K562 (cell line): ENCODE results near the gene CARF. TPM values are rescaled to one million over a fixed set of nuclear protein-coding genes. Genes with fewer than 3 reads are reported as not detected.
A peak's percentile ranks its signal among the peaks of the same experiment; 100 is the strongest.

Experiments used
- E2F8 ChIP-seq: fragments of 450-650 bp; IDR thresholded peaks from 2 replicates; pipeline ENCODE4 v1.7.1; 2018; ENCODE audit warnings: mild to moderate bottlenecking, low read depth; ENCODE audit not compliant: partially characterized antibody
- HNRNPLL ChIP-seq: fragments of 200-400 bp; formaldehyde crosslinking; IDR thresholded peaks from 2 replicates; pipeline ENCODE4 v1.6.1; 2017; ENCODE audit warnings: low read length, low read depth, mild to moderate bottlenecking; ENCODE audit not compliant: poor library complexity, severe bottlenecking
- MNT ChIP-seq, 2 experiments: fragments of 450-650 bp; conservative IDR thresholded peaks; 2 replicates each; pipeline ENCODE4 v1.6.1; 2017; ENCODE audit warnings: mild to moderate bottlenecking in 2 of 2, moderate library complexity in 2 of 2
- RBM22 ChIP-seq: fragments of 200-400 bp; formaldehyde crosslinking; IDR thresholded peaks from 2 replicates; pipeline ENCODE4 v1.6.1; 2018; ENCODE audit warnings: low read length, low read depth; ENCODE audit not compliant: poor library complexity, severe bottlenecking
- TBL1XR1 ChIP-seq, 2 experiments: IDR thresholded peaks; 2 replicates each; pipeline ENCODE4 v1.6.1; 2012; ENCODE audit warnings: improper control_type of control experiment in 2 of 2, low read length in 2 of 2, mild to moderate bottlenecking in 1 of 2
- TSC22D4 ChIP-seq: fragments of 450-650 bp; IDR thresholded peaks from 2 replicates; pipeline ENCODE4 v1.6.1; 2016; ENCODE audit warnings: missing genetic modification characterization, missing biosample characterization, control low read depth
- ZBED1 ChIP-seq: IDR thresholded peaks from 2 replicates; pipeline ENCODE4 v1.6.1; 2014
- ZBTB40 ChIP-seq, 2 experiments: fragments of 450-650 bp in 1 of 2; sonication (generic) in 1 of 2; formaldehyde crosslinking in 1 of 2; IDR thresholded peaks; 2 replicates each; pipeline versions ENCODE4 v1.7.1 to v1.9.0; 2016 to 2022; ENCODE audit warnings: inconsistent platforms in 1 of 2, mild to moderate bottlenecking in 1 of 2, missing genetic modification reagents in 1 of 2
- ZNF280A ChIP-seq: fragments of 450-650 bp; IDR thresholded peaks from 2 replicates; pipeline ENCODE4 v1.6.1; 2018; ENCODE audit warnings: mild to moderate bottlenecking, low read depth; ENCODE audit not compliant: partially characterized antibody
- polyA plus RNA-seq, 8 experiments: library from polyadenylated mRNA; depleted of rRNA in 4 of 8; stranded (reverse) in 5 of 8; unstranded in 3 of 8; fragments of >200 nt; fragmentation: Nextera tagmentation in 2 of 8; fragmentation: Illumina TruSeq in 1 of 8; extraction: Ambion mirVana in 2 of 8; extraction: Trizol in 1 of 8; gene quantifications; 2 replicates each; pipeline versions ENCODE4 v1.2.1 to v1.2.3, GENCODE V29; 2011 to 2014; ENCODE audit warnings: inconsistent platforms in 1 of 8, missing spikeins in 1 of 8
- total RNA-seq, 7 experiments: library from RNA; depleted of rRNA in 6 of 7; stranded (reverse); fragments of >200 nt in 6 of 7; fragmentation: Illumina TruSeq in 2 of 7; extraction: Trizol in 2 of 7; gene quantifications; 2 replicates each; pipeline versions ENCODE4 v1.2.1 to v1.2.3, GENCODE V29; 2011 to 2021; ENCODE audit warnings: low replicate concordance in 1 of 7

CARF gene
- total and polyA plus RNA-seq, 9 of the 15 experiments (the other 6 are each of a cell fraction or from before 2014, with no cell fraction given), result 0.31 to 4.2 (median 1.2) TPM

DNA sequence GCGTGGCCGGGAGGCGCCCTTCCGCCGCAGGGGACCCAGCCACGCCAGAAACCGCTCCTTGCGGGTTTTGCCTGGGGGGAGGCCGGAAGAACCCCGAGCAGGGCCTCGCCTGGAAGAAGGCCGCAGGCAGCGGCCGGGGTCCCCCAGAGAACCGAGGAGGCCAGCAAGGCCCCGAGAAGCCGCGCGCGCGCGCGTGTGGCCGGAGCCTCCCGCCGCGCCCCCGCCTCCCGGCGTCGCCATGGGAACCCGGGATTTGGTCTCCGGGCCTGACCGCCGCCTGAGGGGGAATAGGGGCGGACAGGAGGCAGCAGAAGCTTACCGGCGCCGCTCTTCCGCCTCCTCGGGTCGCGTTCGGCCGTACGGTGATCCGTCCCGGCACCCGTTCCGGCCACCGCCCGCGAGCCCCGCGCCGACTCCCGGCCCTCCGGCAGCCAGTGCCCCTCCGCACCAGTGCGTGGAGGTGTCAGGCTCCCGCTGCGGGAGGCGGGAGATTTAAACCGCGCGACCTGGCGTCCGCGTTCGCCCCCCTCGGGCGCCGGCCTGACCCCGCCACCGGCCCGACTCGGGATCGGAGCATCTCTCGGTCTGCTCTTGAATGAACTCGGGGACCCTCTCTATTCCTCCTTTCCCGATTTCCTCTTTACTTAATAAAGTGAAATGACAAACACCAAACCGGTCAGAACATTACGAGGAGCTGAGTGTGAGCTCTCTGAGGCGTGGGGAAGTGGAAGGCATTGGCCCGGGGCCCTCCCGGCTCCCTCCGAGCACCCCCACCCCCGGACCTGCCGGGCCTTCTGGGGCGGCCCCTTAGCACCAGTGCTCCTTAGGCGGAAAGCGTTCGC is 40.6 kb upstream of the CARF start, which contains the start of gene ICA1L (continued):
- peak; percentile 26 for TF ChIP-seq E2F8
- peak; percentile 71 for TF ChIP-seq RBM22
- no peak for TF ChIP-seq ZBED1
- peak; percentile 27; the same call in 1 of the 2 replicates for TF ChIP-seq ZBTB40 (IDR thresholded peaks at IDR 0.05)
- no peak for TF ChIP-seq ZBTB40 (CRISPR knock-in tag; IDR thresholded peaks at IDR 0.05)
- TF ChIP-seq ZNF280A, result no peak
- TF ChIP-seq TBL1XR1 (IDR thresholded peaks at IDR 0.05; ENCODE audit: low read length in 2 of 2), result no peak
- TF ChIP-seq MNT (conservative IDR thresholded peaks at IDR 0.05), result peak; percentile 54 to 74
- TF ChIP-seq TSC22D4 (tag), result no peak
- TF ChIP-seq HNRNPLL, result peak; percentile 29
